Measurements from ENCODE around the gene POLR1C.
"Not testable (repeated sequence)": the region's sequence is repeated elsewhere in the genome, so short reads cannot be mapped to it uniquely, and the experiment has no call there.

The POLR1C gene

GRCh38 chr6:43516697-43517504 is at the start of gene POLR1C, which contains the start of gene YIPF3:
Gene POLR1C (plus strand): TSS chr6:43517089. CDS start chr6:43517110, 21 bp downstream.
Gene YIPF3 (minus strand): TSS chr6:43516926. CDS start chr6:43516807, 119 bp downstream.
- peak; percentile 93 for DNase-seq

GRCh38 chr6:43467265-43467664 is 49.6 kb upstream of the POLR1C start:
- not testable (repeated sequence) for DNase-seq

- no peak for DNase-seq
Observed at GRCh38 chr6:43467752-43468151, 49.1 kb upstream of the POLR1C start.

- no peak for DNase-seq
Observed at GRCh38 chr6:43468240-43468639, 48.6 kb upstream of the POLR1C start.

GRCh38 chr6:43468748-43469681 is 47.9 kb upstream of the POLR1C start:
- no peak for DNase-seq

- no peak for DNase-seq
Observed at GRCh38 chr6:43469947-43470346, 46.9 kb upstream of the POLR1C start.

- no peak for DNase-seq
Observed at GRCh38 chr6:43471399-43471798, 45.5 kb upstream of the POLR1C start.

- no peak for DNase-seq
Observed at GRCh38 chr6:43472515-43472914, 44.4 kb upstream of the POLR1C start.

- no peak for DNase-seq
Observed at GRCh38 chr6:43475516-43475915, 41.4 kb upstream of the POLR1C start.

- no peak for DNase-seq
Observed at GRCh38 chr6:43476746-43477145, 40.1 kb upstream of the POLR1C start.

- DNase-seq = peak; percentile 81
Observed at GRCh38 chr6:43477235-43478007, 39.5 kb upstream of the POLR1C start, which contains the start of gene TJAP1. Gene TJAP1 (plus strand): TSS chr6:43477570. CDS start chr6:43499002, 21,432 bp downstream.

GRCh38 chr6:43478008-43478372 is 38.9 kb upstream of the POLR1C start:
- no peak for DNase-seq

GRCh38 chr6:43481075-43481474 is 35.8 kb upstream of the POLR1C start:
- DNase-seq = no peak

GRCh38 chr6:43481591-43482236 is 35.2 kb upstream of the POLR1C start:
- no peak for DNase-seq

GRCh38 chr6:43488667-43489276 is 28.1 kb upstream of the POLR1C start:
- no peak for DNase-seq

- no peak for DNase-seq
Observed at GRCh38 chr6:43489277-43490072, 27.4 kb upstream of the POLR1C start.

- no peak for DNase-seq
Observed at GRCh38 chr6:43490523-43490939, 26.4 kb upstream of the POLR1C start.

- no peak for DNase-seq
Observed at GRCh38 chr6:43491750-43492661, 24.9 kb upstream of the POLR1C start.

- no peak for DNase-seq
Observed at GRCh38 chr6:43492673-43493072, 24.2 kb upstream of the POLR1C start.

GRCh38 chr6:43493230-43493629 is 23.7 kb upstream of the POLR1C start:
- DNase-seq = no peak
